Non-pigmented ciliary epithelial cell (primary cell): ENCODE results near the gene UBE4A.
A peak's percentile ranks its signal among the peaks of the same experiment; 100 is the strongest.

ENCODE experiments used
- DNase-seq: peaks from one replicate; pipeline ENCODE4 v3.0.0-alpha.2; 2010; ENCODE audit warnings: low read depth

The UBE4A gene

GRCh38 chr11:118359295-118359958 lies at the start of gene UBE4A:
Gene UBE4A, plus strand, starts transcription at chr11:118359600. Its CDS starts 5,481 bp downstream, at chr11:118365081.
- DNase-seq, result peak; percentile 63

DNA sequence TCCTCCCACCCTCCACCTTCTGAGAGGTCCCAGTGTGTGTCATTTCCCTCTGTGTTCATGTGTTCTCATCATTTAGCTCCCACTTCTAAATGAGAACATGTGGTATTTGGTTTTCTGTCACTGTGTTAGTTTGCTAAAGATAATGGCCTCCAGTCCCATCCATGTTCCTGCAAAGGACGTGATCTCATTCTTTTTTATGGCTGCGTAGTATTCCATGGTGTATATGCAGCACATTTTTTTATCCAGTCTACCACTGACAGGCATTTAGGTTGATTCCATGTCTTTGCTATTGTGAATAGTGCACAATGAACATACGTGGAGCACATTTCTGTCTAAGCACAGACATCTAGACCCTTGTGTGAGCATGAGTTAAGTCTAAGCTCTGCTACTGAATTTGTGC lies 49.1 kb upstream of the UBE4A start:
- no peak for DNase-seq

DNA sequence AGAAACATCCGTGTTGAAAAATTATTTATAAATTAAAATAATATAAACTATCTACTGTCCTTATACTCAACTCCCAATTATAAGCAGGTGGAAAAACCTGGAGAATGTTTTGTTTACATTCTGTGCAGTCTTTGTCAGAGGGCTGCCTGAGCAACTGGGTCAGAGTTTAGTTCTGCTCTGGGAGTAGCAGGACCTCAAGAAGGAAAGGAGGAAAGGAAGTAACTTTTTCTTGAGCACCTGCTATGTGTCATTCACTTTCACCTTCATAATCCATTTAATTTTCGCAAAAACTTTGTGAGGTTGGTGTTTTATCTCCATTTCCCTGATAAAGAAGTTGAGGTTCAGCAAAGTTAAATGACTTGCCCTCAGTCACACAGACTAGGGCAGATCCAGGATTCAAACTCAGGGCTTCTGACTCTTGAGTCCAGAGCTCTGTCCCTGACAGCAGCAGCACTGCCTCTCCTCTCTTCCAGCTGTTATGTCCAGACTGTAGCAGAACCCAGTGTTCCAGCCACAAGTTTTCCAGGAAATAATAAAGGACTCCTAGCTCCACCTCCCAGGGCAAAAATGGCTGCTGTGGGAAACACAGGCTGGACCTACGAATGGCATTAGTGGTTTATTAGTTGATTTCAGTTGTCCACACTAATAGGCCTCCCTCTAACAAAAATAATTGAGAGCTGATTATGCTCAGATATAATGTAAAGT lies 48.5 kb upstream of the UBE4A start:
- DNase-seq, result no peak

DNA sequence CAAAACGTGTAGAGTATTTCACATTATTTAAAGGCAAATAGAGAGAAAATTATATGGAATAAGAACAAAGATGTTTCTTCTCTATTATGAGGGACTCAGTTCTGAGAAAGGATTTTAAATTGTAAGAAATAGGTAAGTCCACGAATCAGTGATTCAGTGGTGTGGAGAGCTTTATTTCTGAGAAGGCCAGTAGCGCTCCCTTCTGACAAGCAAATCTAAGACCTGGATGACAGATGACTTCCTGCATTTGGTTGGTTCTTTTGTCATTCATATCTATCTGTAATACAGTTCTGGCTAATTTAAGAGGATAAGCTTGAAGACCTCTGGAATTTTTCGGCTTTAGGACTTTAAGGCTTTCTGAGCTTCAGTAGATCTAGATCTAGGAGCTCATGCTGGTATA lies 47.9 kb upstream of the UBE4A start:
- no peak for DNase-seq

DNA sequence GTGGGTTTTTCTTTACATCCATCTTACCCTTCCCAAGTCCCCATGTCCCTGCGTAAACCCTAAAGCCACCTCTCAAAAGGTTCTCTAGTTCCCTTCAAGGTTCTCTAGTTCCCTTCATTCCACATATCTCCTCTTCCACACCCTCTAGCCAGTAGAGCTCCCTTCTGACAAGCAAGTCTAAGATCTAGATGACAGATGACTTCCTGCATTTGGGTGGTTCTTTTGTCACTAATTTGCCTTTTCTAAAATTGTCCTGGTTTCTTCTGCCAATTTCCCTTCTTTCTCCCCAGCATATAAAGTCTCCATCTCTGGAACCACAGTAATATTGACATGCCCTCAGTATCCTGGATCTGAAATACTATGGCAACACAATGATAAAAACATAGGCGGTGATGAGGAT lies 47.1 kb upstream of the UBE4A start:
- no peak for DNase-seq

DNA sequence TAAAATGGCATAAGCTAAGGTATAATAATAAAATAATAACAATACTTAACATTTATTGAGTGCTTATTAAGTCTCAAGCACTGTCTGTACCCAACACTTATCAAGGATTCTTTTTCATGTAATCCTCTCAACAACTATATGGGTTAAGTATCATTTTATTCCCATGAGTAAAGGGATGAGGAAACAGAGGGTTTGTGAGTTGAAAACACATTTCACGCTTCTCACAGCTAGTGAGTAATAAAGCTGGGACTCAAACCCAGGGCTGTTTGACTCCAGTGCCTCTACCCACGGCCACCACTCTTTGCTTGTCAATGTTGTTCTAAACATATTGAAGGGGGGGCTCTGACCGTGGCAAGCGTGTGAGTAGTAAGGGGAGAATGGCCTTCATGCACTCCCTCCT lies 46.2 kb upstream of the UBE4A start:
- DNase-seq, result no peak

DNA sequence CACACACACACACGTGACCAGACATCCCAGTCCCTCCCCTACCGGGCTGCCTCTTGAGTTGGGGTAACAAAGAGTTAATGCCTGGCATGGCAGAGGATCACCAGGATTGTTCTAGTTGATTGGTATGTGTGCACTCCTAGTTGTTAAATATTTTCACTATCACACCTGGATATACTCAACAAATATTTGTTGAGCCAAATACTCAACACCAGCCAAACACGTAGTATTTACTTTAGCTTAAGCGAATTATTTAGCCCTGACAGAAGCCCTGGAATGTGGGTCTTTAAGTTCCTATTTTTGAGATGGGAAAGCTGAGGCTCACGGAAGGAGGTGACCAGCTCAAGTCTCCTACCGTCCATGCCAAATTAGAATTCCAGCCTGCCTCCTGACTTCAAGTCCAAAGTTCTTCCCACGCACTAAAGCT lies 44.4 kb upstream of the UBE4A start:
- DNase-seq, result no peak

GRCh38 chr11:118318124-118318523 lies 41.3 kb upstream of the UBE4A start:
- DNase-seq, result no peak

DNA sequence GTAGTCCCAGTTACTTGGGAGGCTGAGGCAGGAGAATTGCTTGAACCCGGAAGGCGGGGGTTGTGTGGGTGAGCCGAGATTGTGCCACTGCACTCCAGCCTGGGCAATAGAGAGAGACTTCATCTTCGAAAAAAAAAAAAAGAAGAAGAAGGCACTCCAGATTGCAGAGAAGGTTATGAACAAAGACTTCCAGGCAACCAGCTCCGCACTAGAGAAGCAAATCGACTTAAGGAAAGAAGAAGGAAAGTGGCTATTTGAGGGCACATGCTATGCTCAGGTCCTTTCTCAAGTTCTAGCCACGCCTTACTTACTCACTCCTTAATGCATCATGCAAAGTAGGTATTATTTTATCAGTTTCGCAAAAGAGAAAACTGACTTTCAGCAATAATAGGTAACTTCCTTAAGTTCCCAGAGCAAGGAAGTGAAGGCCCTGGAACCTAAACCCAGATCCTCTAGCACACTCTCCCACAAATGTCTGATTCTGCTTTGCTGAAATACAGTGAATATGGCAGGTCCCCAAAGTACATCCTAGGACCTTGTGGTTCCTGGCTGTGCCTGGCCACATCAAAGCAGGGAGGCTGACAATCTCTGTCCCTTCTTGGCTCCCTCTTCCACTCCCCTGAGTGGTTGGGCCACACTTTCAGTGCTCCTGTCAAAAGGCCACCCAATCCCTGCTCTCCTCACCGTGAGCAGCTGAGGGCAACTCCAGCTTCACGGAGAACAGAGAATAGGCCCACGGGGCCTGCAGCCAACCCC lies 40.6 kb upstream of the UBE4A start:
- DNase-seq, result no peak

DNA sequence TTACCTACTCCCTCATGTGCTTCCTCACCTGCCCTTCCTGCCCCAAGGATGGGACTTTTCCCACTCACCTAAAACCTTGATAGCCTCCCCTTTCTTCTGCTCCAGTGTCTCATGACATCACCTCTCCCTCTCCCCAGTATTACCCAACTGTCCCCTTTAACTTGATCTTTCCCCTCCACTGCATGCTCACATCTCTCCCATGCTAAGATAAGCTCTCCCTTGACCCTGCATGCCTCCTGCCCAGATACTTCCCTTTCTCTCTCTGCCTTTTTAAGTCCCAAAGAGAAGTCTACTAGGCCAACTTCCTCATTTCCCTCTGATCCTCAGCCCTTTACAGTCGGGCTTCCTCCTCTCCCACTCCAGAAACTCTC lies 40.1 kb upstream of the UBE4A start:
- DNase-seq, result no peak

DNA sequence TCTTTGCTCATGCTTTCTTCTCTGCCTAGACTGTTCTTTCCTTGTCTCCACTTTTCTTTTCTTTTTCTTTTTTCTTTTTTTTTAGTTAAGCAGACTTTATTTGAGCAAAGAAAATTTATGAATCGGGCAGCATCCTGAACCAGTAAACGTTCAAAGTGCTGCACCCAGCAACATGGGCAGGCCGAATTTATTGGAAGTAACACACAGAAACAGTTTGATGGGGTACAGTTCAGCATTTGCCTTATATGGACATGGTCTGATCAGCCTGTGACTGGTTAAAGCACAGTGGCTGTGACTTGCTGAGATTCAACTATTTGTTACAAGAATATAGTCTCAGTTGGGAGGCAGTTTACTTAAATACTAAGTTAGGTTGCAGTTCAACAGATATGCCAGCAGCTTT lies 38.9 kb upstream of the UBE4A start:
- no peak for DNase-seq

- no peak for DNase-seq
These were observed 37.9 kb upstream of the UBE4A start for GRCh38 chr11:118321386-118322082.

- no peak for DNase-seq
These were observed 36.7 kb upstream of the UBE4A start for GRCh38 chr11:118322721-118323120.

DNA sequence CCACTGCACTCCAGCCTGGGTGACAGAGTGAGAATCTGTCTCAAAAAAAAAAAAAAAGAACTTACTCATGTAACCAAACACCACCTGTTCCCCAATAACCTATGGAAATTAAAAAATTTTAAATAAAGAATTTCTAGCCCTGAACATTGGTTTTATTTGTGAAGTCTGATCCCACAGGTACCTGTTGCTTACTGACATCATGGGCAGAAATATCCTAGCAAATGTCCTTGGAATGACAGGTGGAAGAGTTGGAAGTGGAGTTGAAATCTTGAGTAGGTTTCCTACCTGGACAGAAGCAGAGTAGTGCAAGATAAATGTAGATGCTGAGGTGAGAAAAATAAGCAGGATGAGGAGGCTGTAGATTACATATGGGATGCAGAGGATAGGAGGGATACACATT lies 34.1 kb upstream of the UBE4A start:
- DNase-seq, result no peak

GRCh38 chr11:118328745-118329144 lies 30.7 kb upstream of the UBE4A start:
- DNase-seq, result no peak

DNA sequence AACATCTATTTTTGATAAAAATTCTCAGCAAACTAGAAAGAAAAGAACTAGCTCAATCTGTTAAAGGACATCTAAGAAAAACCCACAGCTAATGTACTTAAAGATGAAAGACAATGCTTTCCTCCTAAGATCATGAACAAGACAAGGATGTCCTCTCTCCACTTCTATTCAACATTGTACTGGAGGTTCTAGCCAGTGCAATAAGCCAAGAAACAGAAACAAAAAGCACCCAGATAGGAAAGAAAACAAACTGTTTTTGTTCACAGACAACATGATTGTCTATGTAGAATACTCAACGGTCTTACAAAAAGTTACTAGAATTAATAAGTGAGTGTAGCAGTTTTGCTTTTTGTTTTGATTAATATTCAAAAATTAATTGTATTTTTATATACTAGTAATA lies 24.7 kb upstream of the UBE4A start:
- no peak for DNase-seq

- DNase-seq, result no peak
These were observed 20.8 kb upstream of the UBE4A start for GRCh38 chr11:118338637-118339061.

DNA sequence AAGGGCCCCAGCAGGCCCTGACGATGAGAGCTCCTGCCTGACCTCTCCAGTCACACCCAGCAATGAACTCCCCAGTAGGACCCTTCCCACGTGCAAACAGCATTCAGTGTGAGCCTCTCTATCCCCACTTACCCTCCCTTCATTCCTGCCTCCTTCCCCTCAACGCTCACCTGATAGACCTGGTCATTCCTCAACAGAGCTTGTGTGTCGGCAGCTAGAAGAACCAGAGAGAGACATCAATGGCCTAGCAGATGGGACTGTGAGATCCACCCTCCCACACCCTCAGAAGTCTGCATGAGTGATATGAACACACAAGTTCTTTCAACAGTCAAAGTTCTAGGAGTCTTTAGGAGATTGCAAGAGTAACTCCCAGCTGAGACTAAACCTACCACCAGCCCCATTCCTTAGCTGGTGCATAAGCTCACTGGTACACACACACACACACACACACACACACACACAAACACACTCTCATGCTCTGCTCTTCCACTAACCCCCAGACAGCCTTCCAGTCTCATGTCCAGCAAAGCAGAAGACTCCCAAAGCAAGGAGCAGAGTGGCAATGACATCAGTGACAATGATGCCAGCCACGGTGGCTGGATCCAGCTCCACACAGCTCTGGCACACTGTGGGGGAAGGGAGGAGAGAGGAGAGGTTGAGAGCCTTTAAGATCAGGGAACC lies 20.0 kb upstream of the UBE4A start:
- no peak for DNase-seq

- no peak for DNase-seq
These were observed 19.0 kb upstream of the UBE4A start for GRCh38 chr11:118340449-118340848.

- no peak for DNase-seq
These were observed 18.1 kb upstream of the UBE4A start for GRCh38 chr11:118341261-118341660.

GRCh38 chr11:118341815-118342489 lies 17.4 kb upstream of the UBE4A start:
- no peak for DNase-seq
